OCI-M1 (cell line): ENCODE data around the gene GNAL.
"Not testable (repeated sequence)": the region's sequence is repeated elsewhere in the genome, so short reads cannot be mapped to it uniquely, and the experiment has no call there.

Experiments used
- DNase-seq: peaks from one replicate; lab custom pipeline; 2025; lab: John Stamatoyannopoulos, UW

Gene GNAL

GRCh38 chr18:11906926-11907874 lies 218.1 kb downstream of the GNAL start:
- DNase-seq: no peak

GRCh38 chr18:11908182-11909060 lies 219.4 kb downstream of the GNAL start, which contains the start of gene MPPE1:
Gene MPPE1, minus strand, starts transcription at chr18:11908317. Its CDS starts 11,053 bp downstream, at chr18:11897264.
- DNase-seq: peak; percentile 95

DNA sequence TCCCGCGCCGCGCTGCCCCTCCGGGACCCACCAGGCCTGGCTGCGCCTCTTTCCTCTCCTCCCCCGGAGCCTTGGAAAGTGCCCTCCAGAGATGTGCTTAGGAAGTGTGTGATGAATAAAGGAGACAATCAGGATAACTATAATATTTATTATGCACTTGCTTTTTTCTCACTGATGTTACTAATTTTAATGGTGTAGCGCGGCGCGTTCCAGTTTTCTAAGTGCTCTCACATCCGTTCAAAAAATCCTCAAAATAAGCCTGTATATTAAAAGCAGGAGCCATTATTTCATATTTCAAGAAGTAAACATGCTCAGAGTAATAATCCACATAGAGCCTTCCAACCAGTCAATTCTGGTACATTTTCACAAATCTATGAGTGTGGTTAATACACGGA lies 220.0 kb downstream of the GNAL start:
- no peak for DNase-seq

DNA sequence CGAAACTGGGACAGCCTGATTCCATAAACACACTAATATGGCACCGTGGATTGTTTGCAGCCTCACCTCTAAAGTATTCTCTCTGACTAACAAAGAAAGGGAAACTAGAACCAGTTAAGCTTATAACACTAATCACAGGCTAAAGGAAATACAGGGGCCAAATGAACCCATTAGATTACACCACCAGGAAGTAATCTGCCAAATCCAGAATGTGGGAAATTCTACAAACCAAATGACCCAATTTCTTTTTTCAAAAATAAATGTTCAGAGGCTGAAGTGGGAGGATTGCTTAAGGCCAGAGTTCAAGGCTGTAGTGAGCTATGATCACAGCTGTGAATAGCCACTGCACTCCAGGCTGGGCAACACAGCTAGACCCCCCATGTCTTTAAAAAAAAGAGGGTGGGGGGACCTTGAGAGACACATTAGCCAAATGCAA lies 220.5 kb downstream of the GNAL start:
- DNase-seq: peak; percentile 20

DNA sequence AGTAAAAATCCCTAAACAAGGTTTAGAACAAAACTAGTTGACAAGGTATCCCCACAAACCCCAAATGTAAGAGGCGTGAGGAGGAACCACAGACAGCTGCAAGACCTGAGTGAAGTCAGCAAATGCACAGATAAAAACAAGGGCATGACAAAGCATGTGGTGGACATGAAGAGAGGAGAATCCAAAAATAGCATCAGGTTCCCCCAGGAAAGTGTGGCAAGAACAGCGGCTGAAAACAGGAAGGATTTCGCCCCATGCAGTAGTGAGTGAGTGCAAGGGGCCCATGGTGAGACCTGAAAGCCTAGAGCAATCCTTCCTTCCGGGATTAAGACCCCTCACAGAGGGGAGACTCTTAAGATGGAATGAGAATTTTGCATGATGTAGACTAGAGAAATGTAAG lies 227.8 kb downstream of the GNAL start:
- peak; percentile 59 for DNase-seq

GRCh38 chr18:11919522-11919921 lies 230.5 kb downstream of the GNAL start:
- DNase-seq: not testable (repeated sequence)

DNA sequence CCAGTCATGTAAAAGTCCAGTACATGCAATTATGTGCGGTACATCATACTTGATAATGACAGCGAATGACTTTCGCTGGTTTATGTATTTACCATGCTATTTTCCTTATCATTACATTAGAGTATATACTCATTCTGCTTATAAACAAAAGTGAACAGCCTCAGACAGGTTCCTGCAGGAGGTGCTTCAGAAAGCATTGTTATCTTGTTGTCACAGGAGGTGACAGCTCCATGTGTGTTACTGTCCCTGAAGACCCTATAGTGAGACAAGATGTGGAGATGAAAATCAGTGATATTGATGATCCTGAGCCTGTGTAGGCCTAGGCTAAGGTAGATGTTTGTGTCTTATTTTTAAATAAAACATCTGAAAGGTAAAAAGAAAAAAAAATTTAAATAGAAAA lies 234.4 kb downstream of the GNAL start:
- DNase-seq: no peak

- peak; percentile 88 for DNase-seq
Observed at GRCh38 chr18:11925800-11926481, 236.9 kb downstream of the GNAL start.

- DNase-seq: no peak
Observed at GRCh38 chr18:11927497-11927896, 238.4 kb downstream of the GNAL start.

DNA sequence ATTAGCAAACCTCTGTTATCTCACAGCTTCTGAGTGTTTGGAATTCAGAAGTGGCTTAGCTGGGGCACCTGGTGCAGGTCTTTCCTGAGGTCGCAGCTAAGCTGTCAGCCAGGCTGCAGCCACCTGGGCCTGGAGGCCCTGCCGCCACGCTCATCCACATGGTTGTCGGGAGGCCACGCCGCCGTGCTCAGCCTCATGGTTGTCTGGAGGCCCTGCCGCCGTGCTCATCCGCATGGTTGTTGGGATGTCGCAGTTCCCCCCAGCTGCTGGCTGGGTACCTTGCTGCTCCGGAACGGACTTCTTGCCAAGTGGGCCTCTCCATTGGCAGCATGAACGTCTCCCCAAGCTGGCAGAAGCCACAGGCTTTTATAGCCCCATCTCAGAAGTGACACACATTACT lies 243.3 kb downstream of the GNAL start:
- DNase-seq: no peak
